Skeletal muscle tissue (tissue), 5 donors: Measurements from ENCODE around the gene ARHGEF39. TPM values are rescaled to one million over a fixed set of nuclear protein-coding genes. Genes with fewer than 3 reads are reported as not detected.
"Not testable (repeated sequence)": the region's sequence is repeated elsewhere in the genome, so short reads cannot be mapped to it uniquely, and the experiment has no call there.

Experiments used
- H3K27ac ChIP-seq: one replicate; pipeline ENCODE4 v1.7.0; 2013; ENCODE audit warnings: mild to moderate bottlenecking, low read depth, low read length, inconsistent platforms
- H3K27me3 ChIP-seq, 3 donors: one replicate each; pipeline ENCODE4 v1.7.0; 2013; ENCODE audit warnings: low read length in 3 of 3; ENCODE audit not compliant: control insufficient read depth in 3 of 3, insufficient read depth in 3 of 3
- H3K36me3 ChIP-seq, 3 donors: one replicate each; pipeline ENCODE4 v1.7.0; 2013; ENCODE audit warnings: low read length in 3 of 3; ENCODE audit not compliant: control insufficient read depth in 3 of 3, insufficient read depth in 3 of 3
- H3K4me1 ChIP-seq, 3 donors: one replicate each; pipeline ENCODE4 v1.7.0; 2013; ENCODE audit warnings: low read length in 3 of 3, mild to moderate bottlenecking in 3 of 3; ENCODE audit not compliant: control insufficient read depth in 3 of 3, insufficient read depth in 3 of 3
- H3K4me3 ChIP-seq, 3 donors: one replicate each; pipeline ENCODE4 v1.7.0; 2013; ENCODE audit warnings: low read length in 3 of 3
- H3K9ac ChIP-seq, 3 donors: one replicate each; pipeline ENCODE4 v1.7.0; 2013; ENCODE audit warnings: low read length in 3 of 3, mild to moderate bottlenecking in 3 of 3, moderate library complexity in 2 of 3, low read depth in 1 of 3
- H3K9me3 ChIP-seq, 3 donors: one replicate each; pipeline ENCODE4 v1.7.0; 2013; ENCODE audit warnings: low read length in 3 of 3; ENCODE audit not compliant: control insufficient read depth in 3 of 3
- small RNA-seq: library from RNA; depleted of rRNA; stranded (forward); fragments of <200 nt; gene quantifications from one replicate; pipeline ENCODE3, GENCODE V24; 2014
- total RNA-seq: library from RNA; depleted of rRNA; stranded (reverse); fragments of >200 nt; gene quantifications from one replicate; pipeline ENCODE4 v1.2.3, GENCODE V29; 2014
- donor health status: Osteomylitis.

ARHGEF39 gene
- total RNA-seq, 1 donor from 2014 or later = 0.52 TPM

DNA sequence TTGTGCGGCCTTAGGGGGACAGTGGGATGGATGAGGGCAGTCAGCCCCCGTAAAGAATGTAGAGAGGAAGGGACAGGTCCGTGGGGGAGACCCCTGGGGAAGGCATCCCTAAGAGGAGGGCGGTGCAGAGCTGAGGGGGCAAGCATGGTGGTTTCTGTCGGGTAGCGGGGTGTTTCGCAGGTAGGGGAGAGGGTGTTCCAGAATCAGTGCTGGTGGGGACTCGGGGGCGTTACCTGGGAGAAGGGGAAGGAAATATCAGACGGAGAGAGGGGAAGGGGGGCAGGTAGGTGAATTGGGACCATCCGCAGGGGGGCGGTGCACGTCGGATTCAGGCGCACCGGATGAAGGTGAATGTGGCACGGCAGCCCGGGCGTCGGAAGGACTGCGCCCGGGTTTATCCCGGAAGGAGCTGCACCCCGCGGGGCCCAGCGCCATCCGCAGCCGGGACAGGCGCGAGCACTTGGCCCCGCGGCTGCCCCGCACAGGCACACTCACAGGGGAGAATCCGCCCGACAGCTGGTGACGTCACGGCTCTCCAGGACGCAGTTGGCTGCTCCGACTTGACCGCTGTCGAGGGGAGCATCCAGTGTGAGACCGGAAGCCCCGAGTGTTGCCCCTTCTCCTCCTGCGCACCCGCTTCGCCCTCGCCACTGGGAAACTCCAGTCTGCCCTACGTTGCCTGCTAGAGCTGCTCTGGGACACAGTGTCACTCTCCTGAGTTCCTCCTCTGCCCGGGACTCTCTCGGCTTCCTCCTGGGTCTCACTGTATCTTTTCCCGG lies 48.1 kb downstream of the ARHGEF39 start:
- Histone ChIP-seq H3K27ac (no peak overlapping the region), H3K9me3 (no peaks in the 10 kb centered on the region), H3K9ac (peak overlapping the region in 2 of 3 donors; percentile 50 to 71), H3K4me1 (peaks cover 5 to 15% (median 6%) of the 10 kb centered on the region in 3 donors), H3K4me3 (peak overlapping the region; percentile 48 to 65 (median 51)), H3K27me3 (peaks cover 19 to 25% (median 21%) of the 10 kb centered on the region in 3 donors), H3K36me3 (no peaks in the 10 kb centered on the region)

DNA sequence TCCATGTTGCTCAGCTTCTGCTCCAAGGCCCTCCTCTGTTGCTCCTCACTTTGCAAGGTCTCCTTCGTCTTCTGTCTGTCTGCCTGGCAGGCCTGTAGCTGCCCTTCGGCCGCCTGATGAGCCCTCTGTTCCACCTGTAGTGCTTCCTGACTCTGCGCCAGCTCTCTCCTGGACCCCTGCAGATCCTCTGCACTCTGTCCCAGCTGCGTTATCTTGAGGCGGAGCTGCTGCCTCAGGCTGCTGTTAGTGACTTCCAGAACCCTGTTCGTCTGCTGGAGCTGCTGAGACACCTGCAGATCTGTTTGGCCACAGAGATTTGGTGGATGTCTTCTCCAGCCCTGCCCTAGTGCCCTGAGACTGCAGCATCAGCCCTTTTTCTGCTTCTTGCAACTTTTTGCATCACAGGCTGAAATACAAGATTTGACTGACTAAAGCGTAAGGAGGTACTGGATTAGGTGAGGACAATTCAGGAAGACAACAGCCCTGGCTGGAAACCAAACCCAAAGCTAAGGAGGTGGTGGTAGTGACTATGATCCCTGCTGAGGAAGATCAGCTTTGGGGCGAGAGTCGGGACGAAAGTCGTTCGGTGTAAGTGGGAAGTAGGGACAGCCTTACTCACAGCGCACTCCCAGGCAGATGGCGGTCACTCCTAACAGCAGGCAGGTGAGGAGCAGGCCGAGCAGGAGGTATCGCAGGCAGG lies 48.9 kb downstream of the ARHGEF39 start:
- Histone ChIP-seq H3K27me3 (peaks cover 19 to 25% (median 21%) of the 10 kb centered on the region in 3 donors), H3K4me1 (peaks cover 5 to 15% (median 8%) of the 10 kb centered on the region in 3 donors), H3K9me3 (no peaks in the 10 kb centered on the region), H3K9ac (no peak overlapping the region), H3K4me3 (no peak overlapping the region), H3K36me3 (no peaks in the 10 kb centered on the region), H3K27ac (no peak overlapping the region)

DNA sequence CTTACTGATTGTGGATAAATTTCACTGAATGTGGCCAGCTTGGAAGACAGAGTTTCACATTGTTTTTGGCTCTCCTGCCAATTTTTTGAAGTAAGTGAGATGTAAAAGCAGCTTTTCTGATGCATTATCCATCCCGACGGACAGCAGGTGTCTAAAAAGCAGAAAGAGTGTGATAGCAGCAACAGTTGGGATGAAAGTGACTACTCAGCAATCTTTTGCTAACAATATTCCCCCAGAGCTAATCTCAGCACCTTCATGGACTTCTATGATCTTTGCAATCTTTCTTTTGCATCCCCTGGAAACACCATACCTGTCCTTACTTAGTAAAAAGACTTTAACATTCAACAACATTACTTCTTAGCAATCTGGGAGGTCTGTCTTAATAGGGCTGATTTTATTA lies 52.2 kb downstream of the ARHGEF39 start:
- Histone ChIP-seq H3K27me3 (peaks cover 13 to 17% (median 15%) of the 10 kb centered on the region in 3 donors), H3K36me3 (peaks cover 10 to 13% (median 13%) of the 10 kb centered on the region in 3 donors), H3K4me1 (peaks cover 16 to 29% (median 16%) of the 10 kb centered on the region in 3 donors), H3K27ac (no peak overlapping the region), H3K4me3 (no peak overlapping the region), H3K9me3 (no peaks in the 10 kb centered on the region), H3K9ac (no peak overlapping the region)

DNA sequence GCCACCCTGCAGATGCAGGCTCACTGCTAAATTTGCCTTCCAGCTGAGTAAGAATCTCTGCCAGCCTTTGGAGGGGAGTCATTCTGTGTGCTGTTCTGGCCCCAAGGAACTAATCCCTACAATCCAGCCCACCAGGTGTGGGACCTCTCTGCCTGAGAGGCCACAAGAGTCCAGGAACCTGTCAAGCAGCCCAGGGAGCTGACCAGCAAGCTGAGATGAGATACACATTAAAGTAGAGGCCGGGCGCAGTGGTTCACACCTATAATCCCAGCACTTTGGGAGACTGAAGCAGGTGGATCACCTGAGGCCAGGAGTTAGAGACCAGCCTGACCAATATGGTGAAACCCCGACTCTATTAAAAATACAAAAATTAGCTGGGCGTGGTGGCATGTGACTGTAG lies 52.9 kb downstream of the ARHGEF39 start:
- not testable (repeated sequence) for H3K27me3 ChIP-seq, H3K9me3 ChIP-seq, H3K9ac ChIP-seq, H3K27ac ChIP-seq, H3K4me3 ChIP-seq
- Histone ChIP-seq H3K4me1 (peaks cover 10 to 25% (median 13%) of the 10 kb centered on the region in 3 donors), H3K36me3 (peaks cover 13 to 19% (median 14%) of the 10 kb centered on the region in 3 donors)

DNA sequence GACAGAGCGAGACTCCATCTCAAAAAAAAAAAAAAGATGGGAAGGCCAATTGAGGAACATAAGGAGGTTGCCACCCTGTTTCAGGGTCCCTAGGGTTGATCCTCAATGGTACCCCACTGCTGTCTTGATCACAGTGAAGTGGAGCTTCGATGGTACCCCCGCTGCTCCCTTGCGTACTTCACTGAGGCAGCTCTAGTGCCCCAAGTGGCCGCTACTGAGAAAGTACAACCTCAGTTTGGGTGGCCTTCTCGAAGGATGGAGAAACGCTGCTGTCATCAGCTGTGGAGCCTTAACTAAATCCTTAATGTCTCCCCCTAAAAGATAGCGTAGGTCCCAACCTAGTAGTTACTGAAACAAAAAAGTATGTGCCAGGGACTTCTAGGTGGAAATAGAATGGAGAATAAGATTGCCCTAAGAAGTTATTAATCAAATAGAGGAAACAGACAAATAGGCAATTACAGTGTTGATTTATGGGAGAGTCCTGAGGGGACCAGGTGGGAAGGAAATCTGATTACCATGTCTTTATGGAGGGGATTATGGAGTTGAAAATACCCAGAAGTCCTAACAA lies 53.7 kb downstream of the ARHGEF39 start:
- Histone ChIP-seq H3K9ac (no peak overlapping the region), H3K4me3 (no peak overlapping the region), H3K9me3 (no peaks in the 10 kb centered on the region)

DNA sequence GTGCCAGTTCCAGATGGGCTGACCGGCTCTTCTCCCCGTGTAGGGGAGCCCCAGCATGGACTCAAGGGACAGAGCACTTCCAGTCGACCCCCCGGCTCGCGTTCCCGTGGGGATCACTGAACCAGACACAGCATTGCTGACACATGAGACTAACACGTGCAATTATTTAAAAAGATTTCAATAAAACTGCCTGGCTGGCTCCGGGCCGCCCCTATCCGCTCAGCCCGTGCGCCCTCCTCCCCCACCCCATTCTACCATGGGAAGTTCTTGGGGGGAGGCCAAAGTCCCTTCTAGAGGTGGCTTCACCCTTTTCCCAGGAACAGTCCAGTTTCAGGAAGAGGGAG lies 55.2 kb downstream of the ARHGEF39 start:
- no peak overlapping the region for H3K4me3 ChIP-seq
- peak overlapping the region; percentile 71 for H3K27ac ChIP-seq
- no peaks in the 10 kb centered on the region for H3K9me3 ChIP-seq
- peak overlapping the region in 2 of 3 donors; percentile 45 to 60 for H3K9ac ChIP-seq
- H3K36me3 ChIP-seq = peaks cover 13 to 20% (median 19%) of the 10 kb centered on the region in 3 donors
- no peaks in the 10 kb centered on the region for H3K27me3 ChIP-seq
- peaks cover 24 to 40% (median 26%) of the 10 kb centered on the region in 3 donors for H3K4me1 ChIP-seq

More for the DNA sequence above, 53.7 kb downstream of the ARHGEF39 start:
- H3K27me3 ChIP-seq = peaks cover under 1 to 3% (median 2%) of the 10 kb centered on the region in 3 donors
- H3K36me3 ChIP-seq = peaks cover 13 to 20% (median 19%) of the 10 kb centered on the region in 3 donors
- H3K27ac ChIP-seq = no peak overlapping the region
- peaks cover 16 to 33% (median 19%) of the 10 kb centered on the region in 3 donors for H3K4me1 ChIP-seq

Small RNAs within 50 kb of the gene (small RNA-seq; reads per million reads assigned to genes)
- gene RMRP (not detected), gene RN7SL22P (not detected)

Other genes starting within 250 kb of the ARHGEF39 start
- gene RUSC2, start 175.1 kb downstream of the ARHGEF39 start, total RNA-seq = 29.2 TPM
- 8.4 TPM for gene TESK1, start 59.9 kb downstream of the ARHGEF39 start, total RNA-seq
- 2.1 TPM for gene CD72, start 46.8 kb downstream of the ARHGEF39 start, total RNA-seq
- 1.0 TPM for gene SIT1, start 14.3 kb downstream of the ARHGEF39 start, total RNA-seq
- gene RMRP, start 7.2 kb downstream of the ARHGEF39 start, total RNA-seq = 118,473 TPM
- 11.0 TPM for gene CCDC107, start 6.9 kb downstream of the ARHGEF39 start, total RNA-seq
- gene CA9, start 8.7 kb upstream of the ARHGEF39 start, total RNA-seq = under 0.01 TPM
- 4,180 TPM for gene TPM2, start 24.7 kb upstream of the ARHGEF39 start, total RNA-seq
- 90.8 TPM for gene TLN1, start 67.0 kb upstream of the ARHGEF39 start, total RNA-seq
- gene CREB3, start 67.5 kb upstream of the ARHGEF39 start, total RNA-seq = 20.9 TPM
- gene GBA2, start 84.0 kb upstream of the ARHGEF39 start, total RNA-seq = 31.3 TPM
- 7.8 TPM for gene RGP1, start 84.1 kb upstream of the ARHGEF39 start, total RNA-seq
- gene MSMP, start 89.1 kb upstream of the ARHGEF39 start, total RNA-seq = not detected
- 7.3 TPM for gene NPR2, start 126.4 kb upstream of the ARHGEF39 start, total RNA-seq
- 0.52 TPM for gene SPAG8, start 147.1 kb upstream of the ARHGEF39 start, total RNA-seq
- 25.1 TPM for gene HINT2, start 149.8 kb upstream of the ARHGEF39 start, total RNA-seq
- not detected for gene FAM221B, start 163.5 kb upstream of the ARHGEF39 start, total RNA-seq
- 2.6 TPM for gene TMEM8B, start 164.0 kb upstream of the ARHGEF39 start, total RNA-seq
- not detected for gene OR13J1, start 205.2 kb upstream of the ARHGEF39 start, total RNA-seq
- gene HRCT1, start 241.0 kb upstream of the ARHGEF39 start, total RNA-seq = 2.1 TPM
- 1.0 TPM for gene SPAAR, start 244.3 kb upstream of the ARHGEF39 start, total RNA-seq